Heart right ventricle (tissue), 16 donors: ENCODE measurements around the gene CAMKMT. TPM values are rescaled to one million over a fixed set of nuclear protein-coding genes. Genes with fewer than 3 reads are reported as not detected.

Source experiments
- ATAC-seq, 8 donors: fragments of 200-7000 bp; cut with Tn5 transposase; one replicate each; pipeline ENCODE4 v1.9.1; 2020; ENCODE audit warnings: mild to moderate bottlenecking in 8 of 8, moderate library complexity in 8 of 8, moderate number of reproducible peaks in 1 of 8
- DNase-seq, 2 donors: peaks; one replicate each; pipeline ENCODE4 v3.0.0-alpha.2; 2020
- H3K27ac ChIP-seq, 10 donors: fragments of 200-600 bp; sonication (generic) in 2 of 10; one replicate each; pipeline versions ENCODE4 v1.5.0 to v1.8.0; 2020 to 2022; ENCODE audit warnings: mild to moderate bottlenecking in 3 of 10
- H3K27me3 ChIP-seq, 7 donors: fragments of 200-600 bp; one replicate each; pipeline ENCODE4 v1.8.0; 2021 to 2022; ENCODE audit warnings: mild to moderate bottlenecking in 2 of 7
- H3K36me3 ChIP-seq, 9 donors: fragments of 200-600 bp; sonication (generic) in 1 of 9; one replicate each; pipeline versions ENCODE4 v1.5.0 to v1.8.0; 2020 to 2022; ENCODE audit warnings: mild to moderate bottlenecking in 2 of 9
- H3K4me1 ChIP-seq, 9 donors: fragments of 200-600 bp; sonication (generic) in 1 of 9; one replicate each; pipeline versions ENCODE4 v1.5.0 to v1.8.0; 2020 to 2022; ENCODE audit warnings: mild to moderate bottlenecking in 4 of 9
- H3K4me3 ChIP-seq, 10 donors: fragments of 200-600 bp; sonication (generic) in 2 of 10; one replicate each; pipeline versions ENCODE4 v1.5.0 to v1.8.0; 2020 to 2022; ENCODE audit warnings: mild to moderate bottlenecking in 7 of 10, moderate library complexity in 2 of 10
- H3K9me3 ChIP-seq, 11 donors: fragments of 200-600 bp in 10 of 11; sonication (generic) in 2 of 11; one replicate each; pipeline versions ENCODE4 v1.5.0 to v1.8.0; 2013 to 2022; ENCODE audit warnings: mild to moderate bottlenecking in 2 of 11, control low read depth in 1 of 11, moderate library complexity in 1 of 11
- WGBS, 2 donors: extraction: QIAGEN DNeasy Blood & Tissue Kit; methylation state at CpG; one replicate each; pipeline ENCODE4 v1.1.7; 2013; ENCODE audit warnings: inconsistent platforms in 1 of 2; 5-methylcytosine and 5-hydroxymethylcytosine counted together
- intact Hi-C, 10 donors: fragments of 100-400 bp; cut with DNase I; formaldehyde crosslinking; loops; one replicate each; pipeline versions ENCODE4 v1.11.1 to v1.14.2; 2022
- polyA plus RNA-seq, 2 donors: library from polyadenylated mRNA; stranded (reverse); fragments of 200-250 nt; gene quantifications; one replicate each; pipeline ENCODE4 v1.2.3, GENCODE V29; 2013
- total RNA-seq, 10 donors: library from RNA; stranded (reverse); fragmentation: NEBNext Ultra II Directional in 3 of 10; extraction: Animal tissue kit (Norgen Biotek cat#: 25700) in 3 of 10; gene quantifications; one replicate each; pipeline versions ENCODE4 v1.2.1 to v1.2.4, GENCODE V29; 2021 to 2023
- TF ChIP-seq, protein P1 (sequence below), 9 donors: fragments of 200-600 bp; sonication (generic) in 2 of 9; IDR thresholded peaks; one replicate each; pipeline versions ENCODE4 v1.5.0 to v1.8.0; 2021 to 2022; ENCODE audit warnings: antibody characterized with exemption in 9 of 9, mild to moderate bottlenecking in 5 of 9, moderate library complexity in 1 of 9
- donor health status: Arrhythmogenic right ventricular cardiomyopathy.
- donor health status: ischemic (EF 13 %, LVEDD 7.1; RV severe dilation, severe dysfunction).
- donor health status: healthy with polysubstance abuse.
- donor health status: DM: no; HTN: yes; CAD: no.
- donor health status: DM: no; HTN: no; CAD: no.
- donor health status: ischemic (EF 25% LVEDD 6.9; RV normal size, moderate dysfunction).
- donor health status: ischemic (EF 25% LVEDD 5.7; RV mildly dilated, moderate dysfunction).
- donor health status: healthy.
- donor health status: DM: yes; HTN: yes; CAD: no.
- donor health status: Ischemic cardiomyopathy.
- donor health status: ischemic (EF 35%, LVEDD 5.7; RV mildly dilated, moderate dysfunction).
- donor health status: nonischemic (EF 11% LVEDD 7.7; RV severe dilation, severe dysfunction).
- donor health status: DM: yes; HTN: yes; CAD: no.
- donor health status: PGD.
- donor health status: ischemic (EF 29% LVEDD 5.4; RV normal size, mild dysfunction).
- donor health status: nonischemic (EF 23%, LVEDD 6.1; RV moderate dilation, normal function).

CAMKMT gene
- total and polyA plus RNA-seq, 12 donors: 4.1 to 6.4 (median 4.8) TPM

DNA sequence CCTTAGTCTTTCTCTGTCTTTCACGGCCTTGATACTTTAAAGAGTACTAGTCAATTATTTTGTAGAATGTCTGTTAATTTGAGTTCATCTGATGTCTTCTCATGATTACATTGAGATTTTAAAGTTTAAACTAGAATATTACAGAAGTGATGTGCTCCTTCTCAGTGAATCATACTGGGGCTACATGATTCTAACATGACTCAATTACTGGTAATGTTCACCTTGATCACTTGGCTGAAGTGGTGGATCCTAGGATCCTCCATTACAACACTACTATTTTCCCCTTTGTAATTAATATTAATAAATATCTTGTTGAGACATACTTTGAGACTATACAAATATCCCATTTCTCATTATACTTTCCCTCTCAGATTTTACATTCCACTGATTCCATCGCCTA is 148.5 kb downstream of the CAMKMT start:
- ATAC-seq: no peak
- intact Hi-C loops: no loop called here
- TF ChIP-seq, protein P1, sequence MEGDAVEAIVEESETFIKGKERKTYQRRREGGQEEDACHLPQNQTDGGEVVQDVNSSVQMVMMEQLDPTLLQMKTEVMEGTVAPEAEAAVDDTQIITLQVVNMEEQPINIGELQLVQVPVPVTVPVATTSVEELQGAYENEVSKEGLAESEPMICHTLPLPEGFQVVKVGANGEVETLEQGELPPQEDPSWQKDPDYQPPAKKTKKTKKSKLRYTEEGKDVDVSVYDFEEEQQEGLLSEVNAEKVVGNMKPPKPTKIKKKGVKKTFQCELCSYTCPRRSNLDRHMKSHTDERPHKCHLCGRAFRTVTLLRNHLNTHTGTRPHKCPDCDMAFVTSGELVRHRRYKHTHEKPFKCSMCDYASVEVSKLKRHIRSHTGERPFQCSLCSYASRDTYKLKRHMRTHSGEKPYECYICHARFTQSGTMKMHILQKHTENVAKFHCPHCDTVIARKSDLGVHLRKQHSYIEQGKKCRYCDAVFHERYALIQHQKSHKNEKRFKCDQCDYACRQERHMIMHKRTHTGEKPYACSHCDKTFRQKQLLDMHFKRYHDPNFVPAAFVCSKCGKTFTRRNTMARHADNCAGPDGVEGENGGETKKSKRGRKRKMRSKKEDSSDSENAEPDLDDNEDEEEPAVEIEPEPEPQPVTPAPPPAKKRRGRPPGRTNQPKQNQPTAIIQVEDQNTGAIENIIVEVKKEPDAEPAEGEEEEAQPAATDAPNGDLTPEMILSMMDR (IDR thresholded peaks at IDR 0.05): no peak

DNA sequence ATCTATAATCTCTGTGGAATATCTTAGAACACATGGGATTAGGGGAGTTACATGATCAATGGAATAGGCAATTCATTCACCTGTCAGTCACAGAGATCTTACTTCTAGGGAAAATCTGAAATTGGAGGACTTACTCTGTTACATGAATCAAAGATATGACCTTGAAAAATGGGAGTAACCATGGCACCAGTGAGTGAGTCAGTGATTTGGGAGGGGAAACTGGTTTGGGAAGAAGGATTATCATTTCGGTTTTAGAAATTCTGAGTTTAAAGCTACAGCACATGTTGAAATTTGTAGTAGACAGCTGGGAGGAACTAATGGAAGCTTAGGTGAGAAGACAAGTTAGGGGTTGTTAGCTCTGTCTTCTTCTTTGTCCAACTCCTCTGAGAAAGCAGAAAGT is 153.7 kb downstream of the CAMKMT start:
- Histone ChIP-seq H3K4me3 (no peak overlapping the region), H3K36me3 (no peaks in the 10 kb centered on the region), H3K27me3 (no peaks in the 10 kb centered on the region), H3K27ac (no peak overlapping the region), H3K4me1 (no peaks in the 10 kb centered on the region), H3K9me3 (peaks cover 0 to 4% (median 0%) of the 10 kb centered on the region in 11 donors)
- intact Hi-C loops: no loop called here
- WGBS, 2 donors: 69 to 90% methylated on average over 1 of the region's 1 CpG
- no peak for ATAC-seq
- TF ChIP-seq, protein P1 (IDR thresholded peaks at IDR 0.05): no peak
- no peak for DNase-seq

More for the DNA sequence above, 148.5 kb downstream of the CAMKMT start:
- Histone ChIP-seq H3K27me3 (no peaks in the 10 kb centered on the region), H3K36me3 (no peaks in the 10 kb centered on the region), H3K4me1 (no peaks in the 10 kb centered on the region), H3K27ac (no peak overlapping the region), H3K9me3 (no peaks in the 10 kb centered on the region), H3K4me3 (no peak overlapping the region)
- DNase-seq: no peak
- 96 to 98% methylated on average over 2 of the region's 2 CpGs for WGBS, 2 donors

DNA sequence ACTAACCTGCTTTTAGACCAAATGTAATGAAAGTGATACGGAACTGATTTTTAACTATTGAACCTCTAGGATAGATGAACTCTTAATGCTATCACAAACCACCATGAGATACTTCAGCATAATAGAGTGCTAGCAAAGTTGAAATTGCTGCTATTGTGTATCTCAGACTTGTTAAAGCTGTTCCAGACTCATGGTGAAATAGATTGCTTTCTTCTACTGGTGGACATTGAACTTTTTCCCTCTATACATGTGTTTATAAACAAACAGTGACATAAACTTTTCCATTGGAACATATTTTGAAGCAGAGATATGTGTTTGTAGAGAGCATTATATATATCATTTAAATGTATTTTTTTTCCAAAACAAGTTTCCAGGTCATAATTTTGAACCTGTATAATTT is 157.3 kb downstream of the CAMKMT start:
- H3K9me3 ChIP-seq: peaks cover 0 to 30% (median 17%) of the 10 kb centered on the region in 11 donors
- H3K27me3 ChIP-seq: no peaks in the 10 kb centered on the region
- no peak overlapping the region for H3K4me3 ChIP-seq
- H3K4me1 ChIP-seq: no peaks in the 10 kb centered on the region
- WGBS, 2 donors: 95 to 98% methylated on average over 1 of the region's 1 CpG
- DNase-seq (no peak), ATAC-seq (no peak)
- H3K27ac ChIP-seq: no peak overlapping the region
- TF ChIP-seq, protein P1 (IDR thresholded peaks at IDR 0.05): no peak
- no peaks in the 10 kb centered on the region for H3K36me3 ChIP-seq
- intact Hi-C loops: no loop called here

DNA sequence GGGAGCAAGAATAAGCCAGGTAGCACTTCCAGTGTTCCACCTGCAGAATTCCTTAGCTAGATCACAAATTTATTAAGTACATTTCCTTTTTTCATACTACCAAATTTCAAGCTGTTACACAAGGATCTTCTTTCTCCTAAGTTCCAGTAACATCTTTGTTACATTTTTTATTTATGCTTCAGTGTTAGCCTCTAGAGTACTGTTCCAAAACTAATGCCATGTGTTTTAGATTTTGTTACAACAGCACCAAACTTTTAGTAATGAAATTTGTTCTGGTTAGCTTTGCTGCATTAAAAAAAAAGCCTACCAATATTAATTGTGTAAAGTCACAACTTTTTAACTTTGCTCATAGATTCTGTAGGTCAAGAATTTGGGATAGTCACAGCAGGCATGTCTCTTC is 161.1 kb downstream of the CAMKMT start:
- H3K27me3 ChIP-seq: no peaks in the 10 kb centered on the region
- TF ChIP-seq, protein P1 (IDR thresholded peaks at IDR 0.05): no peak
- intact Hi-C loops: no loop called here
- H3K9me3 ChIP-seq: peaks cover 0 to 30% (median 17%) of the 10 kb centered on the region in 11 donors
- DNase-seq: no peak
- no peak overlapping the region for H3K4me3 ChIP-seq
- ATAC-seq: no peak
- H3K27ac ChIP-seq: no peak overlapping the region
- H3K4me1 ChIP-seq: no peaks in the 10 kb centered on the region
- no peaks in the 10 kb centered on the region for H3K36me3 ChIP-seq
